SK-N-SH (cell line): ENCODE measurements around the gene ASH1L. TPM values are rescaled to one million over a fixed set of nuclear protein-coding genes. Genes with fewer than 3 reads are reported as not detected.

Experiments used
- CTCF ChIA-PET: fragments of 300-600, 350-600 bp; formaldehyde crosslinking; extraction: SDS; loops from one replicate; lab custom pipeline; 2021; lab: Yijun Ruan, JAX
- POLR2A ChIA-PET: fragments of 350-600 bp; sonication (Branson Sonifier 250); formaldehyde crosslinking; extraction: SDS; loops from one replicate; lab custom pipeline; 2020; ENCODE audit warnings: antibody characterized with exemption, inconsistent platforms; lab: Yijun Ruan, JAX
- DNase-seq: peaks from one replicate; pipeline ENCODE4 v3.0.0; 2012
- H2AFZ ChIP-seq: fragments of 200-600 bp; sonication (generic); 2 replicates; pipeline ENCODE4 v1.8.1; 2016; ENCODE audit warnings: antibody characterized with exemption, mild to moderate bottlenecking, low read depth
- H3F3A ChIP-seq: fragments of 200-600 bp; sonication (generic); replicated peaks from 2 replicates; pipeline ENCODE3; 2016; ENCODE audit warnings: antibody characterized with exemption, mild to moderate bottlenecking; ENCODE audit not compliant: insufficient read depth
- H3K27ac ChIP-seq, 2 experiments: fragments of 200-500 bp in 1 of 2; fragments of 200-600 bp in 1 of 2; sonication (Bioruptor generic) in 1 of 2; sonication (generic), shearing (Covaris generic) in 1 of 2; 2 replicates each; pipeline versions ENCODE4 v1.5.1 to v1.6.1; 2014 to 2016; ENCODE audit warnings: low read depth in 2 of 2, inconsistent platforms in 1 of 2, low read length in 1 of 2, mild to moderate bottlenecking in 1 of 2, mixed read lengths in 1 of 2
- H3K27me3 ChIP-seq: fragments of 200-600 bp; sonication (generic), shearing (Covaris generic); 2 replicates; pipeline ENCODE4 v1.6.1; 2016; ENCODE audit warnings: mixed run types; ENCODE audit not compliant: insufficient read depth
- H3K36me3 ChIP-seq, 2 experiments: fragments of 200-500 bp in 1 of 2; fragments of 200-600 bp in 1 of 2; sonication (Bioruptor generic) in 1 of 2; sonication (generic) in 1 of 2; replicated peaks in 1 of 2; 2 replicates each; pipeline versions ENCODE3 to v1.5.1; 2014 to 2016; ENCODE audit warnings: low read length in 1 of 2, mild to moderate bottlenecking in 1 of 2; ENCODE audit not compliant: insufficient read depth in 2 of 2, control insufficient read depth in 1 of 2
- H3K4me1 ChIP-seq, 2 experiments: fragments of 200-500 bp in 1 of 2; fragments of 200-600 bp in 1 of 2; sonication (Bioruptor generic) in 1 of 2; sonication (generic), shearing (Covaris generic) in 1 of 2; 2 replicates each; pipeline versions ENCODE4 v1.5.1 to v1.6.1; 2014 to 2016; ENCODE audit warnings: low read depth in 1 of 2, low read length in 1 of 2, mixed run types in 1 of 2; ENCODE audit not compliant: insufficient read depth in 2 of 2, control insufficient read depth in 1 of 2
- H3K4me2 ChIP-seq: fragments of 200-600 bp; sonication (generic), shearing (Covaris generic); 2 replicates; pipeline ENCODE4 v1.6.1; 2017; ENCODE audit warnings: mixed run types
- H3K4me3 ChIP-seq, 2 experiments: fragments of 200-500 bp in 1 of 2; fragments of 200-600 bp in 1 of 2; sonication (Bioruptor generic) in 1 of 2; sonication (generic), shearing (Covaris generic) in 1 of 2; 2 replicates each; pipeline versions ENCODE4 v1.5.1 to v1.8.1; 2014 to 2016; ENCODE audit warnings: low read depth in 2 of 2, inconsistent platforms in 1 of 2, low read length in 1 of 2, mild to moderate bottlenecking in 1 of 2, mixed read lengths in 1 of 2, moderate library complexity in 1 of 2
- H3K79me2 ChIP-seq: fragments of 200-600 bp; sonication (generic); 2 replicates; pipeline ENCODE4 v1.8.1; 2017; ENCODE audit warnings: mild to moderate bottlenecking; ENCODE audit not compliant: insufficient read depth
- H3K9ac ChIP-seq: fragments of 200-600 bp; sonication (generic); 2 replicates; pipeline ENCODE4 v1.6.1; 2017; ENCODE audit warnings: mixed run types
- H3K9me2 ChIP-seq: fragments of 200-600 bp; sonication (generic); 2 replicates; pipeline ENCODE4 v1.6.1; 2017; ENCODE audit warnings: mixed run types
- H3K9me3 ChIP-seq: fragments of 200-600 bp; sonication (generic); 2 replicates; pipeline ENCODE4 v1.6.1; 2017; ENCODE audit warnings: mixed run types, mild to moderate bottlenecking, moderate library complexity
- H4K20me1 ChIP-seq: fragments of 200-600 bp; sonication (generic); 2 replicates; pipeline ENCODE4 v1.6.1; 2017; ENCODE audit warnings: mild to moderate bottlenecking, mixed run types; ENCODE audit not compliant: insufficient read depth
- CTCF ChIP-seq: fragments of 200-600 bp; sonication (generic); IDR thresholded peaks from 2 replicates; pipeline ENCODE4 v1.6.1; 2017; ENCODE audit warnings: antibody characterized with exemption, mild to moderate bottlenecking, moderate library complexity
- EZH2phosphoT487 ChIP-seq: fragments of 200-600 bp; sonication (generic); IDR thresholded peaks from 2 replicates; pipeline ENCODE4 v1.6.1; 2017; ENCODE audit warnings: low read depth, mixed run types, mild to moderate bottlenecking, antibody characterized with exemption, moderate library complexity, borderline replicate concordance
- IRF3 ChIP-seq: fragments of 150-350 bp; IDR thresholded peaks from 2 replicates; pipeline ENCODE4 v1.6.1; 2016; ENCODE audit warnings: mild to moderate bottlenecking, low read depth, low read length
- MAX ChIP-seq: IDR thresholded peaks from 2 replicates; pipeline ENCODE4 v1.4.0; 2012; ENCODE audit warnings: low read depth
- NFIC ChIP-seq: IDR thresholded peaks from 2 replicates; pipeline ENCODE4 v1.4.0; 2012; ENCODE audit warnings: borderline replicate concordance
- NRF1 ChIP-seq: IDR thresholded peaks from 2 replicates; pipeline ENCODE4 v1.6.1; 2012; ENCODE audit warnings: low read depth, mild to moderate bottlenecking, low read length
- PBX3 ChIP-seq: IDR thresholded peaks from 2 replicates; pipeline ENCODE4; 2012
- POLR2AphosphoS5 ChIP-seq: IDR thresholded peaks from 2 replicates; pipeline ENCODE4 v1.6.1; 2012; ENCODE audit warnings: low read depth, low read length
- RFX5 ChIP-seq: IDR thresholded peaks from 2 replicates; pipeline ENCODE4 v1.6.1; 2012; ENCODE audit warnings: mild to moderate bottlenecking, improper control_type of control experiment, low read length
- RXRA ChIP-seq: IDR thresholded peaks from 2 replicates; pipeline ENCODE4 v1.4.0; 2012; ENCODE audit warnings: low read depth, mild to moderate bottlenecking, borderline replicate concordance
- SIN3A ChIP-seq: IDR thresholded peaks from 2 replicates; pipeline ENCODE4 v1.6.1; 2012; ENCODE audit warnings: low read depth, mild to moderate bottlenecking, low read length, moderate library complexity, borderline replicate concordance
- WGBS: methylation state at CpG from one replicate; pipeline ENCODE4 v1.1.6; 2017; ENCODE audit warnings: low lambda C conversion rate; 5-methylcytosine and 5-hydroxymethylcytosine counted together
- polyA plus RNA-seq, 3 experiments: library from polyadenylated mRNA; depleted of rRNA; stranded (reverse); fragments of >200 nt; gene quantifications; 2 replicates each; pipeline ENCODE4 v1.2.3, GENCODE V29; 2012

Gene ASH1L
- polyA plus RNA-seq, 1 of the 3 experiments (the other 2 are of a cell fraction), result 13.4 TPM

GRCh38 chr1:155305881-155306391 is 256.7 kb downstream of the ASH1L start:
- H3F3A ChIP-seq, result peaks cover 12% of the 10 kb centered on the region
- no peak overlapping the region for H3K4me3 ChIP-seq
- H3K9me3 ChIP-seq, result no peaks in the 10 kb centered on the region
- H3K36me3 ChIP-seq, result no peaks in the 10 kb centered on the region
- ChIA-PET CTCF (interaction anchor here (2.1 to 3.5 kb wide), 2 partner anchors 27 to 54 kb away, joined by 6 to 51 read pairs; no protein-coding TSS in a partner anchor), POLR2A (no interaction called here)
- no peak overlapping the region for H3K4me2 ChIP-seq
- no peak for DNase-seq
- peaks cover 23% of the 10 kb centered on the region for H3K79me2 ChIP-seq
- WGBS, result 70% methylated on average over 5 of the region's 7 CpGs
- TF ChIP-seq RFX5 (no peak), RXRA (no peak), IRF3 (no peak), NFIC (no peak), PBX3 (no peak), EZH2phosphoT487 (no peak)
- TF ChIP-seq, all 33 proteins: peak for 0
- Histone ChIP-seq H3K9ac (no peak overlapping the region), H4K20me1 (no peaks in the 10 kb centered on the region), H2AFZ (no peak overlapping the region), H3K4me1 (peaks cover 0 to 10% of the 10 kb centered on the region in 2 experiments; a peak in 1 of 4 replicates), H3K9me2 (no peaks in the 10 kb centered on the region), H3K27ac (no peak overlapping the region), H3K27me3 (no peaks in the 10 kb centered on the region)

GRCh38 chr1:155304558-155305063 is 258.0 kb downstream of the ASH1L start:
- 85% methylated on average over 11 of the region's 11 CpGs for WGBS
- H3K36me3 ChIP-seq, result no peaks in the 10 kb centered on the region
- no peak overlapping the region for H3K4me2 ChIP-seq
- DNase-seq, result no peak
- peaks cover 9% of the 10 kb centered on the region for H3K79me2 ChIP-seq
- H3K4me3 ChIP-seq, result no peak overlapping the region
- H3F3A ChIP-seq, result peaks cover 12% of the 10 kb centered on the region
- H3K27ac ChIP-seq, result no peak overlapping the region
- no peaks in the 10 kb centered on the region for H3K9me2 ChIP-seq
- no peak overlapping the region for H3K9ac ChIP-seq
- no peaks in the 10 kb centered on the region for H4K20me1 ChIP-seq
- peaks cover 0 to 4% of the 10 kb centered on the region in 2 experiments; a peak in 1 of 4 replicates for H3K4me1 ChIP-seq
- no peaks in the 10 kb centered on the region for H3K9me3 ChIP-seq
- ChIA-PET POLR2A (no interaction called here), CTCF (interaction anchor here (0.8 to 2.8 kb wide), 4 partner anchors 11 to 703 kb away, joined by 3 to 16 read pairs (median 4); no protein-coding TSS in a partner anchor)
- H2AFZ ChIP-seq, result no peak overlapping the region
- no peaks in the 10 kb centered on the region for H3K27me3 ChIP-seq
- TF ChIP-seq MAX (no peak), NRF1 (no peak), RXRA (no peak), SIN3A (no peak), RFX5 (no peak), CTCF (no peak), POLR2AphosphoS5 (no peak)
